Measurements from ENCODE around the gene PTGER2.

PTGER2 gene

GRCh38 chr14:52366796-52367315 lies 52.7 kb downstream of the PTGER2 start:
- H3K27ac ChIP-seq (ENCODE audit: low read depth, low read length), result no peak overlapping the region
- no peaks in the 10 kb centered on the region for H3K36me3 ChIP-seq (ENCODE audit: control insufficient read depth, insufficient read depth, low read length)
- H3K4me1 ChIP-seq (ENCODE audit: control insufficient read depth, insufficient read depth, low read length), result peaks cover 6% of the 10 kb centered on the region
- no peak overlapping the region for H3K4me3 ChIP-seq (ENCODE audit: low read length)
- H3K9ac ChIP-seq (ENCODE audit: low read length), result no peak overlapping the region
- H3K27me3 ChIP-seq (ENCODE audit: control insufficient read depth, insufficient read depth, low read length), result no peaks in the 10 kb centered on the region

GRCh38 chr14:52369305-52369801 lies 55.2 kb downstream of the PTGER2 start:
- Histone ChIP-seq H3K27ac (ENCODE audit: low read depth, low read length) (no peak overlapping the region), H3K36me3 (ENCODE audit: control insufficient read depth, insufficient read depth, low read length) (no peaks in the 10 kb centered on the region), H3K4me1 (ENCODE audit: control insufficient read depth, insufficient read depth, low read length) (peaks cover 3% of the 10 kb centered on the region), H3K4me3 (ENCODE audit: low read length) (no peak overlapping the region), H3K27me3 (ENCODE audit: control insufficient read depth, insufficient read depth, low read length) (no peaks in the 10 kb centered on the region), H3K9ac (ENCODE audit: low read length) (no peak overlapping the region)

GRCh38 chr14:52370406-52370935 lies 56.4 kb downstream of the PTGER2 start:
- Histone ChIP-seq H3K27me3 (ENCODE audit: control insufficient read depth, insufficient read depth, low read length) (no peaks in the 10 kb centered on the region), H3K4me3 (ENCODE audit: low read length) (no peak overlapping the region), H3K36me3 (ENCODE audit: control insufficient read depth, insufficient read depth, low read length) (no peaks in the 10 kb centered on the region), H3K9ac (ENCODE audit: low read length) (no peak overlapping the region), H3K27ac (ENCODE audit: low read depth, low read length) (no peak overlapping the region), H3K4me1 (ENCODE audit: control insufficient read depth, insufficient read depth, low read length) (no peaks in the 10 kb centered on the region)

DNA sequence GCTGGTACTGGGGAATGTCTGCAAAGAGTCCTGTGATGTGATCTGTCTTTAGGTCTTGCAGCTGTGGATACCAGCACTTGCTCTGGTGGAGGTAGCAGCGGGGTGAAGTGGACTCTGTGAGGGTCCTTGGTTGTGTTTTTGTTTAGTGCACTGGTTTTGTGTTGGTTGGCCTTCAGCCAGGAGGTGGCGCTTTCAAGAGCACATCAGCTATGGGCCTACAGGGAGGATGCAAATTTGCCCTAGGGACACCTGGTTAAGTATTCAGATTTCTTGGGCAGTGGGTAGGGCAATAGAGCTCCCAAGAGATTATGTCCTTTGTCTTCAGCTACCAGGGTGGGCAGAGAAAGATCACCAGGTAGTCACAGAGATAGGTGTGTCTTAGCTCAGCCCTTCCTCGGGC lies 63.8 kb downstream of the PTGER2 start:
- no peak overlapping the region for H3K9ac ChIP-seq (ENCODE audit: low read length)
- H3K27ac ChIP-seq (ENCODE audit: low read depth, low read length), result no peak overlapping the region
- H3K4me1 ChIP-seq (ENCODE audit: control insufficient read depth, insufficient read depth, low read length), result no peaks in the 10 kb centered on the region
- H3K36me3 ChIP-seq (ENCODE audit: control insufficient read depth, insufficient read depth, low read length), result no peaks in the 10 kb centered on the region
- H3K4me3 ChIP-seq (ENCODE audit: low read length), result no peak overlapping the region
- H3K27me3 ChIP-seq (ENCODE audit: control insufficient read depth, insufficient read depth, low read length), result no peaks in the 10 kb centered on the region
